Limb (tissue), 2 donors: ENCODE data around the gene DCAF16.
"Not testable (repeated sequence)": the region's sequence is repeated elsewhere in the genome, so short reads cannot be mapped to it uniquely, and the experiment has no call there.

ENCODE experiments used
- DNase-seq, 2 donors: peaks; one replicate each; pipeline ENCODE4 v3.0.0-alpha.2; 2016; ENCODE audit errors: extremely low spot score in 2 of 2

The DCAF16 gene

GRCh38 chr4:17810260-17811077, at the start of gene DCAF16, which contains the start of gene NCAPG:
DCAF16 (minus strand) TSS chr4:17810757; CDS start chr4:17804141, 6,616 bp downstream.
NCAPG (plus strand) TSS chr4:17810979; CDS start chr4:17811078, 99 bp downstream.
- peak; percentile 99 to 100 for DNase-seq

DNA sequence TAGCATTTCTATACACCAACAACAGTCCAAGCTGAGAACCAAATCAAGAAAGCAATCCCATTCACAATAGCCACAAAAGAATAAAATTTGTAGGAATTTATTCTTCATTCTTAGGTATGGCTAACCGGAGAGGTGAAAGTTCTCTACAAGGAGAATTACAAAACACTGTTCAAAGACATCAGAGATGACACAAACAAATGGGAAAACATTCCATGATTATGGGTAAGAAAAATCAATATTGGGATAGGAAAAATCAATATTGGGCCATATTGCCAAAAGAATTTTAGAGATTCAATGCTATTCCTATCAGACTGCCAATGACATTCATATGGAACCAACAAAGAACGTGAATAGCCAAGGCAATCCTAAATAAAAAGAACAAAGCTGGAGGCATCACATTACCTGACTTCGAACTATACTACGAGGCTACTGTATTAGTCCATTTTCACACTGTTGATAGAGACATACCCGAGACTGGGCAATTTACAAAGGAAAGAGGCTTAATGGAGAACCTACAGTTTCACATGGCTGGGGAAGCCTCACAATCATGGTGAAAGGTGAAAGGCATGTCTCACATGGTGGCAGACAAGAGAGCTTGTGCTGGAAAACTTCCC, 49.3 kb upstream of the DCAF16 start:
- no peak for DNase-seq

DNA sequence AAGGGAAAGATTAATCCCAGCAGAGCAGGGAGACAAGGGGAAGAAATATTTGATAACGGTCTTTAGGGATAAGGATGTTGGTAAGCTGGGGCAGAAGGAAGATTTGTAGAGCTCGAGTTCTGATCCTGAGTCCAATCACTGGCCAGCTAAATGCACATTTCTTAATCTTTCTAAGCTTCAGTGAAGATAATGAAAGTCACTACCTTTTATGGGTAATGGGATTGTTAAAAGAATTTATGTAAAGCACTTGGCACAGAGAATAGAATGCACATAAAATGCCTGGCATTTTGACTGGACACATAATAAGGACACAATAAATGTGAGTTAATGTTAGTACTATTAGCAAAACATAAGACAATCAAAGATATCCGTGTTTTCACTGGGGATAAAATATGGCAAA, 43.5 kb upstream of the DCAF16 start:
- no peak for DNase-seq

GRCh38 chr4:17851959-17852358, 41.4 kb upstream of the DCAF16 start:
- no peak for DNase-seq

- DNase-seq, result not testable (repeated sequence)
These were observed 39.7 kb upstream of the DCAF16 start for GRCh38 chr4:17850295-17850694.

DNA sequence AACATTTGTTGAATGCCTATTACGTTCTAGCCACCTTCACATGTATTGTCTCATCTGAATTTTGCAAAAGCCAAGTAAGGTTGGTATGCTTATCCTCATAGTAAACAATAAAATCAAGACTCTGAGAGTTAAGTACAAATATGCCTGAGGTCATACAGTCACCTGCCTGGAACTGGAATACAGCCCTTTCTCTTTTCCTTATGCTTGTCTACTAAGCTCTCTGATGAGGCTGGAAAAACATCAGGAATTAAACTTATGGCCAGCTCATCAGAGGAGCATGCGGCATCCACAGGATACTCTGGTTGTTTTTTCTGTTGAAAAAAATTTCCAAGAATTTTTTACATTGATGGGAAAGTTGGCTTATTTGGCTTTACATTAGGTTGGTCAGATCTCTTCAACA, 35.7 kb upstream of the DCAF16 start:
- DNase-seq, result no peak

GRCh38 chr4:17823871-17824669, 13.5 kb upstream of the DCAF16 start:
- no peak for DNase-seq

DNA sequence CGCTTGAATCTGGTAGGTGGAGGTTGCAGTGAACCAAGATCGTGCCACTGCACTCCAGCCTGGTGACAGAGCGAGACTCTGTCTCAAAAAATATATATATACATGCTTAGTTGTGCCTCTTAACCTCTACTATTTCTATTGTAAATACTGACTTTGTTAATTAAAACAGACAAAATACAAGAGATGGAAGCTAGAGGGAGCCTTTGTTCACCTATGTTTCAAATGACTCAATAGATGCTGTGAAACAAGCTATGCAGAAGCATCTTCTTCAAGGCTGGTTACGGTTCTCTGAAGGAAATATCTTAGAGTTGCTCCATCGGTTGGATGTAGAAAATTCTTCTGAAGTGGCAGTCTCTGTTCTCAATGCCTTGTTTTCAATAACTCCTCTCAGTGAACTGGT, 6.5 kb upstream of the DCAF16 start:
- DNase-seq, result peak in 1 of 2 donors; percentile 75

- DNase-seq, result no peak
These were observed 5.6 kb upstream of the DCAF16 start for GRCh38 chr4:17816142-17816541.

DNA sequence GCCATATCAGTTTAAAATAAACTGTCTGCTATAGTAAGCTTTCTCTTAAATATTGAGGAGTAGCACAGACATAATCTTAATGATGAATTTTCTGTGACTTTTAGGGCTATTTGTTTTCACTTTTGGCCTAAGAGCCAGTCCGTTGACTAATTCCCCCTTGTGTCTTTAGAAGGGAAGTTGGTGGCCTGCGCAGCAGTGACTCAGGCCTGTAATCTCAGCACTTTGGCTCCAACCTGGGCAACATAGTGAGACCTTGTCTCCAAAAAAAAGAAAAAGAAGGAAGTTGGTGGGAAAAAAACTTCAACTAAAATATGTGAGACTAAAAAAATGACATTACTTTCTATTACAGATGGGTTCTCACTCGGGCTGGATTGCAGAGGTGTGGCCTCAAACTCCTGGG, 3.6 kb upstream of the DCAF16 start:
- DNase-seq, result no peak

GRCh38 chr4:17812801-17813200, 2.2 kb upstream of the DCAF16 start:
- no peak for DNase-seq

DNA sequence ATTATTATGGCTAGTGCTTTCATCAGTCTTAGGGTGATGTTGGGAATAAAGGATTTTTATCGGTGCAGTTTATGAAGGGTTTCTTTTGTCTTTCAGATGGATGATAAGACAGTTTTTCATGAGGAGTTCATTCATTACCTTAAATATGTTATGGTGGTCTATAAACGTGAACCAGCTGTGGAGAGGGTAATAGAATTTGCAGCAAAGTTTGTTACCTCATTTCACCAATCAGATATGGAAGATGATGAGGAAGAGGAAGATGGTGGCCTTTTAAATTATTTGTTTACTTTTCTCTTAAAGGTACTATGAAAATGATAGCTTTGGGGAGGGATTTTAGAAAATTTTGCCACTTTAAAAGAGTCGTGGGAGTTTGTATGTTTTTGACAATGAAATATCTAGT, 1.6 kb upstream of the DCAF16 start:
- no peak for DNase-seq

DNA sequence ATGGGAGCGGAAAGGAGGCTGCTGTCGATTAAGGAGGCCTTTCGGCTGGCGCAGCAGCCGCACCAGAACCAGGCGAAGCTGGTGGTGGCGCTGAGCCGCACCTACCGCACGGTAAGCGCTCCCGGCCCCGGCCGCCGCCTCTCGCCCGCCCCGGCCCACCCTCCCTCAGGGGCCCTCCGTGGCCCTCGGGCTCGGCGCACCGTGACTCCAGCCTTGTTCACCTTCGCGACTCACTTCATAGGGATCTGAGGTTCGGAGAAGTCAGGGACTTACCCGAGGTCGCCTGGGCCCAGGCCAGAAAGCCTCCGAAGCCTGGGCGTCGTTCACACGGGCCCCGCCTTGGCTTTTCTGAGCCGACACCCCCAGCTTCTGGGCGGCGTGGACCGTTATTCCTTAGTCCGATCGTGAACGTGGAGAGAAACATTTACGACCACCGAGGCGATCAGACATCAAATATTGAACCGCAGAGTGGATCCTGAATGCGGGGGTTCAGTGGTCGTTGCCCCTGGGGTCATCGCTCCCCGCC, 584 bp upstream of the DCAF16 start:
- DNase-seq, result no peak

DNA sequence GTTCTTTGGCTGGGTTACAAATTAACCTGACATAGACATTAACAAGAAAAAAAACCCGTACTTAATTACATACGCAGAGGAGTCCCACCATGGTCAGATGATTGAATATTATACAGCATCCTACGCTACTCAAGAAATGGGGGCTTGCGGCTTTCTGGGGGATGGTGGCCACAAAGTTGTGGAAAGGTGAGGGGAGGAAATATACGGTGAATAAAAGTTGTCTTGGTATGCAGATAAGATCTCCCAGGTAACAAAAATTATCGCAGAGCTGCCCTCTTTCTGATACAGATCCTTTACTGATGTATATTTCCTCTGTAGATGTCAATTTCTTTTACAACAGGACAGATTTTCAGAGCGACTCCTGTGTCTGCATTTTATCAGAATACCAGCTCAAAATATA, 890 bp downstream of the DCAF16 start:
- no peak for DNase-seq

DNA sequence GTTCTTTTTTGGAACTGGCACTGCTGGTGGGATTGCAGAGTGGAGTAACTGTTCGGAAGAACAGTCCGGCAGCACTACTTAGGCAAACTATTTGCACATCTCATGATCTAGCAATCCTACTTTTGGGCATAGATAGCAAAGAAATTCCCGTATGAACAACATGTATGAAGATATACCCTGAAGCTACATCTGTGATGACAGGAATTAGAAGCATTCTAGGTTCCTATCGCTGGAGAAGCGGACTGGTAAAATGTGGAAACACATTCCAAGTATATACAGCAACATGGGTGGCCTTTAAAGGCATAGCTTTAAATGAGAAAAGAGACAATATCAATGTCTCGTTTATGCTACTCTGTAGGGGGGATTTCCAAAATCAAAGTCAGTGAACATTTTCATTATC, 3.1 kb downstream of the DCAF16 start:
- DNase-seq, result no peak

DNA sequence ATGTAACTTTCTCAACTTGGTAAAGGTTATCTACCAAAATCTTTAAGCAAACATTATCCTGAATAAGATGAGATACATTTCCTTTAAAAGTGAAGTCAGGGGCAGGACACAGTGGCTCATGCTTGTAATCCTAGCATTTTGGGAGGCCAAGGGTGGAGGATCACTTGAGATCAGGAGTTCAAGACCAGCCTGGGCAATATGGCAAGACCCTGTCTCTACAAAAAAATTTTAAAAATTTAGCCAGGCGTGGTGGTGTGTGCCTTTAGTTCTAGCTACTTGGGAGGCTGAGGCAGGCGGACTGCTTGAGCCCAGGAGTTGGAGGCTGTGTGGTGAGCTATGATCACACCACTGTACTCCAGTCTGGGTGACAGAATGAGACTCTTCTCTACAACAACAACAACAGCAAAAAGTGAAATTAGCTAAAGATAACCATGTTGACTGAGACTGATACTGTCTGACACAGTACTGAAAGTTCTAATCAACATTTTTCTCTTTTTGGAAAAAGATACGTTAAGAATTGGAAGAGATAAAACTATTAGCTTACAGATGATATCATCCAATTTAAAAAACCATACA, 4.9 kb downstream of the DCAF16 start:
- DNase-seq, result no peak

- no peak for DNase-seq
These were observed 12.7 kb downstream of the DCAF16 start for GRCh38 chr4:17797808-17798207.

DNA sequence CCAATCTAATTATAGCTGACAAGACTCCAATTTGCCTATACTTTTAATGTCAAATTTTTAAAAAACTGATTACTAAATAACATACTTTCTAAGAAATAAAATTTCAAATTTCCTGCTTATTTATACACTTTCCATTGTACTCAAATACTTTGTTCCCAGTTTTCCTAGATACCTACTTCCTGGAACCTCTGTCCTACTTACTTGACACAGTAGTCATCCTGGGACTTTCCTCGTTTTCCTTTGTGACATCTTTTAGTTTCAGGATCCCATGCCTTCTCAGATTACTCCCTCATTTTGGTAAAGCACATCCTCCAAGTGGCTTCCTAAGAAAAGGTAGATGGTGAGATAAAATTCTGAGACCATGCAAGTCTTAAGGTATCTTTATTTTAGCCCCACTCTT, 15.8 kb downstream of the DCAF16 start:
- no peak for DNase-seq

DNA sequence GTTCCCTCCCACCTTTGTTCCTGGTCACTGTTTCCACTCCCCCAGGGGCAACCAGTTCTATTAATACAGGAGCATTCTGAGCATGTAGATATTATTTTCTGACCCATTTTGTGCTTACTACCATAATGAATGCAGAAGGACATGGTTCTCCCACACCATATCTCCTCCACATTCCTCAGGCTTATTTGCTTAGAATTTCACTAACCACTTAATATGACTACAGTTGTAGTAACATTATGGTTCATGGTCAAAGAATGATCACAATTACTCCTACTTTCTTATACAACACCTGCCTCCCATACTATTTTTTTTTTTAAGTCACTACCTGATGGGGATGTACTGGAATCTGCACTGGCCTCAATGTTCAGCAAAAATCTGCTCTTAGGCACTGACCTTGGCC, 21.6 kb downstream of the DCAF16 start:
- DNase-seq, result no peak

DNA sequence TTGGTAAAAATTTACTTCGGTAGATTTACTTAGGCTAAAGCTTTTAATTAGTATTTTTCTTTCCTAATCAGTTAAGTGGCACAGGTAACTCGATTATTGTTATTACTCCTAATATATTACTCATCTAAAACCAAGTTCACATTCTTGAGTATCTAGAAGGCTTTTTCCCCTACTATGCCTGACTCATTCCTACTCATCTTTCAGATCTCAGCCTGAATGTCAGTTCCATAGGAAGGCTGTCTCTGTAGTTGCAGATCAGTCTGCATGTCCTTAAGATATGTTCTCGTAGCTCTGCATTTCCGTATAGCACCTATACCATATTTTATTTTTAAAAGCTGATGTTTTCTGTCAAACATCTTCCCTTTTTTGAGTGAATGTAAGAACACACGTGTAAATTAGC, 23.2 kb downstream of the DCAF16 start:
- DNase-seq, result no peak

DNA sequence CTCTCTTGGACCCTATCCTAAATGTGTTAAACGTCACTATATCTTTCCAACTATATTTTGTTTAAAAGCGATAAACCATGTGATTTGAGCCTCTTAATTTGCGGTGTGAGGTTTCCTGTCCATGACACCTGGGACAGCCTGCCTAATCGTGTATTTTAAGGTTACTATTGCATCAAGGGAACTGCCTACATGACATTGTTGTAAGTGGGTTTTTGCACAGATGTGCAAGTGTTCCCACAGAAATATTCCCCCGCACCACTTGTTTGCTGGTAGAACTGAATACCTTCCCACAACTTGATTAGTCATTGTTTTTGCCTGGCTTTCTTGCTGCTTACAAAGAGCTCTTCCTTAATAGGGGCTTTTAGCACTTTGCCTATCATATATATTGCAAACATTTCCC, 24.0 kb downstream of the DCAF16 start:
- DNase-seq, result no peak

DNA sequence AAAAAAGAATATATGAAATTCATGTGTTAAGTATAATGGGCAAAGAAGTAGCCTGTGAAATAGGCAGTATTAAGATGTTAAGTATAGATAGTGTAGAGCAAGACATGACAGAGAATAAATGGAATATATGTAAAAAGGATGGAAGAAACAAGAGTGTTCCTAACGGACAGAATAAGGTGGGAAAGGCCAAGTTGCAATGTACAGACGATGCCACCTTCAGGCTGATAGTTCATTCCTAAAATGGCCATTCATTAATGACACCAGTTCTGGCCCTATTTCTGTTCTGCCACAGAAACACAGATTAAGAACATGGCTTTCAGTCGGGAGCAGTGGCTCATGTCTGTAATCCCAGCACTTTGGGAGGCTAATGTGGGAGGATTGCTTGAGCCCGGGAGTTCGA, 24.7 kb downstream of the DCAF16 start:
- no peak for DNase-seq
